Vagina (tissue), 2 donors: Measurements from ENCODE around the gene CALML3.

Source experiments
- POLR2A ChIP-seq, 2 donors: fragments of 450-650 bp; IDR thresholded peaks; one replicate each; pipeline ENCODE4 v1.6.1; 2017; ENCODE audit warnings: antibody characterized with exemption in 2 of 2, mild to moderate bottlenecking in 2 of 2, moderate library complexity in 2 of 2
- POLR2AphosphoS5 ChIP-seq, 2 donors: sonication (generic); formaldehyde crosslinking; IDR thresholded peaks; one replicate each; pipeline ENCODE4 v1.9.0; 2017; ENCODE audit warnings: antibody characterized with exemption in 2 of 2, mild to moderate bottlenecking in 2 of 2, low read depth in 1 of 2; ENCODE audit not compliant: insufficient read depth in 1 of 2
- TF ChIP-seq, protein P1 (sequence below), 3 experiments: fragments of 450-650 bp in 2 of 3; fragments of 200-600 bp in 1 of 3; sonication (generic) in 1 of 3; IDR thresholded peaks; one replicate each; pipeline ENCODE4 v1.5.1; 2017 to 2019; ENCODE audit warnings: antibody characterized with exemption in 3 of 3, mild to moderate bottlenecking in 2 of 3, moderate library complexity in 2 of 3

DNA sequence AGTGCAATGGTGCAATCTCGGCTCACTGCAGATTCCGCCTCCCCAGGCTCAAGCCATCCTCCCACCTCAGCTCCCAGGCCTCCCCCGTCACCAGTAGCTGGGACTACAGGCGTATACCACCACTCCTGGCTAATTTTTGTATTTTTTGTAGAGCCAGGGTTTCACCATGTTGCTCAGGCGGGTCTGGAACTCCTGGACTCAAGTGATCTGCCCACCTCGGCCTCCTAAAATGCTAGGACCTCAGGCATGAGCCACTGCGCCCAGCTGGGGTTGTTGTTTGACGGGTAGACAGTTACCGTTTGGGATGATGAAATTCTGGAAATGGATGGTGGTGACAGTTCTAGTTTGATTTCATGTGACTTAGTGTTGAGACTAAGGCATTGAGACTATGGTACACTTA, 15.3 kb downstream of the CALML3 start:
- TF ChIP-seq, protein P1, sequence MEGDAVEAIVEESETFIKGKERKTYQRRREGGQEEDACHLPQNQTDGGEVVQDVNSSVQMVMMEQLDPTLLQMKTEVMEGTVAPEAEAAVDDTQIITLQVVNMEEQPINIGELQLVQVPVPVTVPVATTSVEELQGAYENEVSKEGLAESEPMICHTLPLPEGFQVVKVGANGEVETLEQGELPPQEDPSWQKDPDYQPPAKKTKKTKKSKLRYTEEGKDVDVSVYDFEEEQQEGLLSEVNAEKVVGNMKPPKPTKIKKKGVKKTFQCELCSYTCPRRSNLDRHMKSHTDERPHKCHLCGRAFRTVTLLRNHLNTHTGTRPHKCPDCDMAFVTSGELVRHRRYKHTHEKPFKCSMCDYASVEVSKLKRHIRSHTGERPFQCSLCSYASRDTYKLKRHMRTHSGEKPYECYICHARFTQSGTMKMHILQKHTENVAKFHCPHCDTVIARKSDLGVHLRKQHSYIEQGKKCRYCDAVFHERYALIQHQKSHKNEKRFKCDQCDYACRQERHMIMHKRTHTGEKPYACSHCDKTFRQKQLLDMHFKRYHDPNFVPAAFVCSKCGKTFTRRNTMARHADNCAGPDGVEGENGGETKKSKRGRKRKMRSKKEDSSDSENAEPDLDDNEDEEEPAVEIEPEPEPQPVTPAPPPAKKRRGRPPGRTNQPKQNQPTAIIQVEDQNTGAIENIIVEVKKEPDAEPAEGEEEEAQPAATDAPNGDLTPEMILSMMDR (IDR thresholded peaks at IDR 0.05), result no peak
- TF ChIP-seq POLR2A (IDR thresholded peaks at IDR 0.05), result no peak
- TF ChIP-seq POLR2AphosphoS5 (IDR thresholded peaks at IDR 0.05; ENCODE audit: insufficient read depth in 1 of 2, low read depth in 1 of 2), result no peak
